ENCODE results near the gene GREM2.

DNA sequence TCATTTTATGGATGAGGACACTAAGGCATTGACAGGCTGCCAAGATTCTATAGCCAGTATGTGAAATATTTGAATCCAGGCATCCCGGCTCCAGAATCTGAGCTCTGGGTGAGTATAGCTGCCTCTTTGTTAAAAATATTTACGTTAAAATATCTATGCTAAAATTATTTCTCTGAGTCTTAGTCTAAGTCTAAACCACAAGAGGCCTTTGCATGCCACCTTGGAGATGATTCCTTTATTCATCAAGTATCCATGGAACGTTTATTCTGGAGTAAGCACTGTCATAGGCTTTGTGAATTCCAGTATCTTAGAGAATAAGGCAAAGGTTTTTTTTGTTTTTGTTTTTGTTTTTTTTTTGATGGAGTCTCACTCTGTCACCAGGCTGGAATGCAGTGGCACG lies 116.4 kb downstream of the GREM2 start:
- TF ChIP-seq, protein P1, sequence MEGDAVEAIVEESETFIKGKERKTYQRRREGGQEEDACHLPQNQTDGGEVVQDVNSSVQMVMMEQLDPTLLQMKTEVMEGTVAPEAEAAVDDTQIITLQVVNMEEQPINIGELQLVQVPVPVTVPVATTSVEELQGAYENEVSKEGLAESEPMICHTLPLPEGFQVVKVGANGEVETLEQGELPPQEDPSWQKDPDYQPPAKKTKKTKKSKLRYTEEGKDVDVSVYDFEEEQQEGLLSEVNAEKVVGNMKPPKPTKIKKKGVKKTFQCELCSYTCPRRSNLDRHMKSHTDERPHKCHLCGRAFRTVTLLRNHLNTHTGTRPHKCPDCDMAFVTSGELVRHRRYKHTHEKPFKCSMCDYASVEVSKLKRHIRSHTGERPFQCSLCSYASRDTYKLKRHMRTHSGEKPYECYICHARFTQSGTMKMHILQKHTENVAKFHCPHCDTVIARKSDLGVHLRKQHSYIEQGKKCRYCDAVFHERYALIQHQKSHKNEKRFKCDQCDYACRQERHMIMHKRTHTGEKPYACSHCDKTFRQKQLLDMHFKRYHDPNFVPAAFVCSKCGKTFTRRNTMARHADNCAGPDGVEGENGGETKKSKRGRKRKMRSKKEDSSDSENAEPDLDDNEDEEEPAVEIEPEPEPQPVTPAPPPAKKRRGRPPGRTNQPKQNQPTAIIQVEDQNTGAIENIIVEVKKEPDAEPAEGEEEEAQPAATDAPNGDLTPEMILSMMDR (conservative IDR thresholded peaks at IDR 0.05), result no peak
- TF ChIP-seq ZFX (IDR thresholded peaks at IDR 0.05), result no peak

Measured in C4-2B (cell line).